T1000 (cell line): ENCODE data around the gene BCOR.

ENCODE experiments used
- DNase-seq: peaks from one replicate; lab custom pipeline; 2025; ENCODE audit warnings: mixed read lengths; lab: John Stamatoyannopoulos, UW

The BCOR gene

DNA sequence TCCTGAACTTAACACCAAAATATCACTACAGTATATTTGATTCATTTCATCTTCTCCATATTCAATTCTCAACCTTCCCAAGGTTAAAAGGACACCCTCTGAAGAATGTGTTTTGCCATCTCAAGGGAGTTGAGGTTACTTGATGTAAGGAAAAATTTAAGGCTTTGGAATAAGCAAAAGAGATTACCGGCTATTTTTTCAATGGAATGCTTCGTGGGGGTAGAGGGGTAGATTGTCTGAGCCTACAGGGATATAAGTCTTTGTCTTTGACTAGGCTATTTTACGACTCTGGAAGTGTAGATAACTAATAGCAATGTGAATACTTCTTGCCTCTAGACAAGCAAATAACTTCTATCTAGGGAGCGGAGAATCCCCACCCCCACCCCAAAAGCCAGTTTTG, 78.2 kb downstream of the BCOR start:
- no peak for DNase-seq

DNA sequence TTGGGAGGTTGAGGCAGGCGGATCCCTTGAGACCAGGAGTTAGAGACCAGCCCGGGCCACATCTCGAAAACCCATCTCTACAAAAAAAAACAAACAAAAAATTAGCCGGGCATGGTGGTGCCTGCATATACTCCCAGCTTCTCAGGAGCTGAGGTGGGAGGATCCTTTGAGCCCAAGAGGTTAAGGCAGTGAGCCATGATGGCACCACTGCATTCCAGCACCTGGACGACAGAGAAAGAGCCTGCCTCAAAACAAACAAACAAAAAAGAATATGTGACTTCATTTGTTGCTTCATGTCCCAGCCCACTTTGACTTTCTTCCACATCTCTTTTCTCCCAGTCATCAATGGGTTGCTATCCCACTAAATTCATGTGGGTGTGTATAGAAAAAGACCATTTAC, 79.7 kb downstream of the BCOR start:
- DNase-seq: no peak

- no peak for DNase-seq
Observed at GRCh38 chrX:40016749-40017148, 81.0 kb downstream of the BCOR start.

DNA sequence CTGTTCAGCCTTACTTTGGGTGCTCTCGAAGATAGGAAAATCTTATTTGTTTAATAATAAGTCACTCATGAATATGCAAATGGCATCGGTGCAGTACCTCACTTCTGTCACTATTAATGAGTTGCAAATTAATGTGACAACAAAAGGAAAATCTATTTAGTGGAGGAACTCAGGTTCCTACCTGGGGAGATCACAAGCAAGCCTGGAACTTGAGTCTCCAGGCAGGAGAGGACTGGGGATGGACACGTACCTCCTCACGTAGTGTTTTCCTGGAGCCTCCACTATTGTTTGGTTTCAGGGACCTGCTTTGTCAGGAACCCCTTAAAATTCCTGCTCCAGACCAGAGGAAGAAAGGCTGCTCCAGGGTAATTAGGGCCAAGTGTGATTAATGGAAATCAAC, 82.1 kb downstream of the BCOR start:
- DNase-seq: no peak

DNA sequence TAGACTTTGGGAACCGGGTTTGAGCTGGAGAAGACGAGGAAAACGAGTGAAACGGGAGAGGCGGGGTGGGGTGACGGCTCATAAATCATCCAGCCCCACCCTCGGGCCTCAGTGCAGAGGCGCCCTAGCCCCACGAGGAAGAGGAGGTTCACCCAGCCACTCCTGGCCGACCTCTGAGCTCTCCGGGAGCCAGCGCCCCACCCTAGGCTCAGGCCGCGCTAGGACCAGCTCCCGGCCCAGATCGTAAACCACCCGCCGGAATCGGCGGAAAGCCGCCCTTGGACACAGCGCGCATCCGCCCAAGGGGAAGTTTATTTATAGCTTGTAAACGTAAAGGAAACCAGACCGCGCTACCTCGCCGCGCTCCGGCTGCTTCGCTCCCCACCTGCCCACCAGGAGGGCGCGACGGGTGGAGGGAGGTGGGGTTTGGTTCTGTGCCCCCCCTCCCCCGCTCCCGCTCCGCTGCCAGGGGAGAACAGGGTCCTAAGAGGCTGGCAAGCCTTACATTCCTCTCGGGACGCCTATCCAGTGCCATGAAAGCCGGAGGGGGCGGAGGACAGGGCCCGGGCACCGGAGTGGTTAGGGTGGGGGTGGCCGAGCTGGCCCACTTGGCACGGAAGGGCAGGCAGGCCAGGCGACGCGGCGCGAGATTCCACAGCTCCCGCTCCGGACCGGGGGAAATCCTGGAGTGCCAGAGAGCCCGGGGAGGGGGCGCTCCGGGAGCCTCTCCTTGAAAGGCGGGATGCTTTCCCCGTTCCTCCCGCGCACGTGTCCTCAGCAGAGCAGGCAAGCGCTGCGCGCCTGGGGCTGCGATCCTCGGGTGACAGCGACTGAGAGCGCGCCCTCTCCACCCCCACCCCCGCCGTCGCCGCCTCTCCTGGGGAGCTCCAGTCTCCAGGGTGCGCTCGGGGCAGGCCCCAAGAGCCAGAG, 84.2 kb downstream of the BCOR start:
- peak; percentile 3 for DNase-seq

GRCh38 chrX:40012868-40013265, 84.9 kb downstream of the BCOR start:
- DNase-seq: no peak

- DNase-seq: no peak
Observed at GRCh38 chrX:40012039-40012867, 85.5 kb downstream of the BCOR start.

DNA sequence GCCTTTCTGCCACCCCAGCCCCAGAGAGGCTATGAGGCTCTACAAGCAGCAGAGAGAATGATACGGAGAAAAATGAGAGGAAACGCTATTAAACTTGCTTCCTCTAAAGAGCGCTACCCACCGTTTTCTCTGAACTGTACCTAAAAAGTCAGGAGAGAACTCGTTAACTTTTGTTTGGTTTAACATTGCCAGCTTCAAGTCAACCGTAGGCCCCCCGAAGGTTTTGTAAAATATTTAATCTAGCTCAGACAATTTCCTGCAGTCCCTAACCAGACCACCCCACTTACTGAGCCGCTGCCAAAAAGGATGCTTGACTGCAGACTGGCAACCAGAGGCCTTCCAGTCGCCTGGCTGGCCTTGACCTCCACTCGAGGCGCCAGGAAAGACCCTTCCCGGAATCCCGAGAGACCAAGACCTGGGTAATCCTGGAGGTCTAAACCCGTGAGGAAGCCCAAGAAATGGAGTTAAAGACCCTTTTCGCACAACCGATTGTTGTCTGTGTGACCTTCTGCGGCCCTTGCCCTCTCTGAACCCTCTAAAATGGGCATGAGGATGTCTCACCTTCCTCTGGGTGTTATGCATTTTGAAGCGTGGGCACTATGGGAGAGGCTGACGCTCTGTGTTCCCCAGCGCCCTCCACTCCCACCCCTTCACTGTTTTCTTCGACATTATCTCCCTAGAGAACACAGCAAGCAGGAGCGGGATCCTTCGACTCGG, 86.3 kb downstream of the BCOR start:
- no peak for DNase-seq

GRCh38 chrX:40010550-40011321, 87.0 kb downstream of the BCOR start:
- no peak for DNase-seq

- no peak for DNase-seq
Observed at GRCh38 chrX:40009890-40010289, 87.9 kb downstream of the BCOR start.

- no peak for DNase-seq
Observed at GRCh38 chrX:40009462-40009851, 88.3 kb downstream of the BCOR start.

GRCh38 chrX:40008791-40009461, 88.8 kb downstream of the BCOR start:
- no peak for DNase-seq

DNA sequence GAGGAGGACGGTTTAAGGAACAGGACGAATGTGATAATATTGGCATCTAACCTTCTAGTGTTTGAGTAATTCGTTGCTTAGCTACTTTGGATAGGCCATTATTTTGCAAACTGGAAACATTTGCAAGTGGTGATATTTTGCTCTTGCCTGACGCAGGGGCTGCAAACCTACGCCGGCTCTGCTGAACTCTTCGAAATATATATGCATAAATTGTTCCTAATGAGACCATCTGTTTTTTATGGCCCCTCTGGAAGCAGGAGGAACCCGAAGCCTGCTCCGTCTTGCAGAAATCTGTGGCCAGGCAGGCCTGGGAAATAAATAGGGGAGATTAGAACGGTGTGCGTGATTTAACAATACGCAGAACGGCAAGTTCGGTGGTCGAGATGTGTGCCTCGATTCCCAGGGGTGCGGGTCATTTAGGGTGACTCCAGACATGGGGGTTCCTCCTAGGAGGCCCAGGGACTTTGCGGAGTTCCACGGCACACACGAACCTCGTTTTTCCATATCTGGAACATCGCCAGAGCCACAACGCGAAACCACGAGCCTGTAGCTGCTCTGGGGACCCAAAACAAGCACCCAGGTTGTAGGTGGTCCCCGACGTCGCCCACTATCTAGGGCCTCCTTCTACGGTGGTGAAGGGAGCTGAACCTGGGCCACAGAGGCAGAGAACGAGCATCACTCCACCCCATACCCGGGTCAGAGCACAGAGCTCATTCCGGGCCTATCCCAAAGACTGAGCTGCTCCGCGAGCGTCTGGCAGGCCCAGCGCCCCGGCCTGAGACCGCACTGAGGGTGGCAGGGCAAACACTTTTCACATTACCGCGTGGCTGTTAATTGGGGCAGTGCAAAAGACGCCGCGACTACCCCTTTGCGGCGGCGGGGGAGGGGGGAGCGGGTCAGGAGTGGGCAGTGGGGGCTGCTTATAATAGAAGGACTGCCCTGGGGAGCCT, 89.7 kb downstream of the BCOR start:
- no peak for DNase-seq

- DNase-seq: no peak
Observed at GRCh38 chrX:40007131-40007755, 90.5 kb downstream of the BCOR start.

DNA sequence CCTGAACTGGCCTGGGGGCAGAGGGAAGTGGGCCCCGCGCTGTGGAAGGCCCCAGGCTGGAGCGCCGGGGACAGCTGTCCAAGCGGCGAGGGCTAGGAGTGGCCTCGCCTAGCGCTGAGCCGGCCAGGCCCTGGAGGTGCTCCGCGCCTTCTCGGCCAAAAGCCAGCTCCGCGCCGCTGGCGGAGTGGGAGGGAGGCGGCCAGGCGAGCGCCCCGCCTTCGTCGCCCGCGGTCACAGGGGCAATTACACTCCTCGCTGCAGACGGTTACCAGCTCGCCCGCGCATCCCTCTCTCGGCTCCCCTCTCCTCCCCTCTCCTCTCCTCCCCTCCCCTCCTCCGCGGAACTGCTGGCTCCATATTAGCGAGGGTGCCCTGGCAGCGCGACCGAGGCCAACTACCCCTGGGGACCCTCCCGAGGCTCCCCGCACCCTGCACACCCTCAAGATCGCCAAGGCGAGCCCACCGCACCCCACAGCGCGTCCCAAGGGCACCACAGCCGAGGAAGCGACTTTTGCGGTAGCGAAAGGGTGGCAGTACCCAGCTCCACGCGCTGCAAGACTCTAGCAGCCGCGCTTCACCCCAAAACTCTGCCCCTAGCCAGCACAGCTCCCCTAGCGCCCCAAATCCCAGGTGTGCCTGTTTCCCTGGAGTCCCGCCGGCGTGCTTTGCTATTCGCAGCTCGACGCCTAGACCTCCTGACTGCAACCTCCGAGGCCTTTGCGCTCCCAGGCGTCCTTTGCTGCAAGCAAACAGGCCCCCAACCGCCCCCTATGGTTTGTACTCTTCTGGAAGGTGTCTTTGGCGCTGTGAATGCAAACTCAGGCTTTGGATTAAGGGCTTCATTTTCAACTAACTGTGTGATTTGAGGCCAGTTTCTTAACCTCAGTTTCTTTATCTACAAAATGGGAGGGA, 91.4 kb downstream of the BCOR start:
- no peak for DNase-seq

DNA sequence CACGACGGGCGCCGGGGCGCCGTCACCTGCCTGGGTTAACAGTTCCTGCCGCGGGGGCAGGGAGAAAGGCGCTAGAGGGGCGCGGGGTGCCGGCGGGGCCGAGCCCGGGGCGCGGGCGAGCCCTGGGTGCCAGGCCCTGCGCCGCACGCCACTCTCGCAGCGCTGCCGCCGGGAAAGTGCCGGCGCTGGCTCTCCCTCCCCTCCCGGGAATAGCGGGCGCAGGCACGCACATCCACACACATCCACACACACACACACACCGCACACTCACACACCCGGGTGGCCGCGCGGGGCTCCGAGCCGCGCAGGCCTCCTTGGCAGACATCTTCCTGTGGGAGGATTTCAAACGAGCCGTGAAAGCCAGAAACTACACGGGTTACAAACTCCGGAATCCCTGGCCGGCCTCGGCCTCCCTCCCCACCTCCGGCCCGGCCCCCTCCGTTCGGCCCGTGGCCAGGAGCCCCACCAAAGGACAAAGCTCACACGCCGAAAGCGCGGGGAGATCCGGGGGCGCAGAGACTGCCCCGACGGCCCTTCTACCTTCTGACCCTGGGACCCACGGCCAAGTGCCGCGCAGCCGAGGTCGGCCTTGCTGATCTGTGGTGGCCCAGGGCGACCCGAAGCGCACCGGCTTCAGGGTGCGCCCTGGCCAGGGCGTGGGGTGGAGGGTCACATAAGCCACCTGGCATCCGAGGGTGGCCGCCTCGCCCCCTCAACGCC, 92.3 kb downstream of the BCOR start:
- no peak for DNase-seq

DNA sequence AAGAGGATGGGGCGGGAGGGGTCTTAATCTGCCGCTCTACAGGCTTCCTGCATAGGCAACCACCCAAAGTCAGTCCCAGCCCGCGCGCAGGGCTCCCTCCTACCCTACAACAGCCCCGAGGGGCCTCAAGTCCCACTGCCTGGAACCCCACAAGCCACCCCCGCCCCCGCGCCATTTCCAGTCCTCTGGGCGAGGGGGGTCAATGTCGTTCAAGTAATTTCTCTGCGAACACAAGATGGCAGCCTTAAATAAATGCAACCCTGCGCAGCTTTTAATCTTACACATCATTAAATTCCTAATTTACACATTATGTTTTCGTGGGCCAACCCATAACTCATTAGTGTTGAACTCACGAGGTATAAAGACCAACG, 92.9 kb downstream of the BCOR start:
- DNase-seq: no peak

DNA sequence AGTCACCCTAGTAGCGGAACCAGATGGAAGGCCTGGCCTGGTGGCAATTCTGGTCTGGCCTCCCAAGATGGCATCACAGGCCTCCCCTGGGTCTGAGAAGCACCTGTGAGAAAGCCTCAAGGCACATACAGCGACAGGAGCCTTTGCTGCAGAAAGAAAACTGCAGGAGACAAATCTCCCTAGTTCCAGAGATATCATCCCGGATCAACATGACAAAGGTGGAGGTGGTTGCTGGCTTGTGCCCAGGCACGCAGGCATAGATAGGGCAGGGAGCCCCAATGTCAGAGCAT, 93.6 kb downstream of the BCOR start:
- DNase-seq: no peak
